SK-N-SH treated with all-trans-retinoic acid at 6 μM for 48 hours (cell line): ENCODE measurements around the gene NADK.

Source experiments
- CREB5 ChIP-seq: fragments of 250-450 bp; sonication (Bioruptor Pico); IDR thresholded peaks from 2 replicates; pipeline ENCODE4 v1.5.1; 2020; ENCODE audit warnings: low read depth, mild to moderate bottlenecking, moderate library complexity
- CSDC2 ChIP-seq: fragments of 250-450 bp; sonication (Bioruptor Pico); IDR thresholded peaks from 2 replicates; pipeline ENCODE4 v1.5.0; 2020; ENCODE audit warnings: mild to moderate bottlenecking, moderate library complexity
- ISL1 ChIP-seq: fragments of 250-450 bp; sonication (Bioruptor Pico); IDR thresholded peaks from 2 replicates; pipeline ENCODE4 v2.1.2; 2022; ENCODE audit warnings: mild to moderate bottlenecking, moderate library complexity
- PATZ1 ChIP-seq: fragments of 250-450 bp; sonication (Bioruptor Pico); IDR thresholded peaks from 2 replicates; pipeline ENCODE4 v1.8.0; 2020; ENCODE audit warnings: mild to moderate bottlenecking, moderate library complexity, borderline replicate concordance
- ZNF70 ChIP-seq: fragments of 450-650 bp; formaldehyde crosslinking; IDR thresholded peaks from 2 replicates; pipeline ENCODE4 v1.5.0; 2020; ENCODE audit warnings: mild to moderate bottlenecking, moderate library complexity

- no peak for TF ChIP-seq ISL1
- no peak for TF ChIP-seq ZNF70
- no peak for TF ChIP-seq PATZ1 (CRISPR knock-in tag)
- no peak for TF ChIP-seq CSDC2
- no peak for TF ChIP-seq CREB5
Observed at GRCh38 chr1:1809489-1809888, 31.2 kb upstream of the NADK start.
